GM12865 (cell line): Measurements from ENCODE around the gene EIF2B5.

Source experiments
- DNase-seq: peaks from one replicate; pipeline ENCODE4 v3.0.0; 2010; ENCODE audit warnings: low read depth
- H3K4me3 ChIP-seq: 2 replicates; pipeline ENCODE4 v1.5.1; 2011; ENCODE audit warnings: mild to moderate bottlenecking, low read depth, low read length, control low read depth
- TF ChIP-seq, protein P1 (sequence below): IDR thresholded peaks from 2 replicates; pipeline ENCODE4 v1.5.1; 2011; ENCODE audit warnings: low read length, control low read depth, low read depth, inconsistent platforms; ENCODE audit not compliant: insufficient read depth; ENCODE audit errors: missing control alignments

EIF2B5 gene

DNA sequence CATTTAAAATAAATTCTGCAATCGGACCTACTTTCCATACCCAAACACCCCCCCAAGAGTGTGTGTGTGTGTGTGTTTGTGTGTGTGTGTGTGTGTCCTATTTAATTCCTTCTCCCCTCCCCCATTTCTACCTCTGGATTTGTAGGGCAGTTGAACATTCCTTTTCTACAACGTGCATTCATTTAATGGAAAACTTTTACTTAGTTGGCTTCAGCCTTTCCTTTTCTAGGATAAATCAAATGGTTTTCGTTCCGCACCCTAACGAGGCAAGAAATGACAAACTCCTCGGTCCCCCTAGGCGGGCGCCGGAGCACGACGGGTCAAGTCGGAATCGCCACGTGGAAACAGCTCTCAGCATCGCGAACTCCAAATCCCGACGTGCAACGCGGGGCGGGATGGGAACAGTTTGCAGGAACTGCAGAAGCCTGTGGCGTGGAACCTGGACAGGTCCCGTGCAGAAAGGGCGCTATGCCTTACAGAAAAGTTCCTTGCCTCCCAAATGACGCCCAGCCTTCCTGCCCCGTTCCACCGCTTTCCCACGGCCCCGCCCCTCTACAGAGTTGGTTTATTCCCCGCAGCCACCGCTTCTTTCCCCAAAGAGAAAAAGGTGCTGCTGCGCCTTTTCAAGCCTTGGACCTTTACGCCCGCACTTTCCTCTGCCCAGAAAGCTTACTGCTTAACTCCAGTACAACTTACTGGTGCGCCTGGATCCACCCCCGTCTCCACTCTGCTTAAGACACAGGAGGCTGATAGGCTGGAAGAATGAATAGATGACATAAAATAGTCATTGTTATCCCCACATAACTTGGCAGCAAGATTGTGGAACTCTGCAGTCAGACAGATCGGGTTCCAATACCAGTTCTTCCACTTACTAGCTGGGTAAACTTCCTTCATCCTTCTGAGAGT lies 1.1 kb upstream of the EIF2B5 start:
- peak overlapping the region; percentile 96 for H3K4me3 ChIP-seq
- DNase-seq = peak; percentile 90
- TF ChIP-seq, protein P1, sequence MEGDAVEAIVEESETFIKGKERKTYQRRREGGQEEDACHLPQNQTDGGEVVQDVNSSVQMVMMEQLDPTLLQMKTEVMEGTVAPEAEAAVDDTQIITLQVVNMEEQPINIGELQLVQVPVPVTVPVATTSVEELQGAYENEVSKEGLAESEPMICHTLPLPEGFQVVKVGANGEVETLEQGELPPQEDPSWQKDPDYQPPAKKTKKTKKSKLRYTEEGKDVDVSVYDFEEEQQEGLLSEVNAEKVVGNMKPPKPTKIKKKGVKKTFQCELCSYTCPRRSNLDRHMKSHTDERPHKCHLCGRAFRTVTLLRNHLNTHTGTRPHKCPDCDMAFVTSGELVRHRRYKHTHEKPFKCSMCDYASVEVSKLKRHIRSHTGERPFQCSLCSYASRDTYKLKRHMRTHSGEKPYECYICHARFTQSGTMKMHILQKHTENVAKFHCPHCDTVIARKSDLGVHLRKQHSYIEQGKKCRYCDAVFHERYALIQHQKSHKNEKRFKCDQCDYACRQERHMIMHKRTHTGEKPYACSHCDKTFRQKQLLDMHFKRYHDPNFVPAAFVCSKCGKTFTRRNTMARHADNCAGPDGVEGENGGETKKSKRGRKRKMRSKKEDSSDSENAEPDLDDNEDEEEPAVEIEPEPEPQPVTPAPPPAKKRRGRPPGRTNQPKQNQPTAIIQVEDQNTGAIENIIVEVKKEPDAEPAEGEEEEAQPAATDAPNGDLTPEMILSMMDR = no peak

DNA sequence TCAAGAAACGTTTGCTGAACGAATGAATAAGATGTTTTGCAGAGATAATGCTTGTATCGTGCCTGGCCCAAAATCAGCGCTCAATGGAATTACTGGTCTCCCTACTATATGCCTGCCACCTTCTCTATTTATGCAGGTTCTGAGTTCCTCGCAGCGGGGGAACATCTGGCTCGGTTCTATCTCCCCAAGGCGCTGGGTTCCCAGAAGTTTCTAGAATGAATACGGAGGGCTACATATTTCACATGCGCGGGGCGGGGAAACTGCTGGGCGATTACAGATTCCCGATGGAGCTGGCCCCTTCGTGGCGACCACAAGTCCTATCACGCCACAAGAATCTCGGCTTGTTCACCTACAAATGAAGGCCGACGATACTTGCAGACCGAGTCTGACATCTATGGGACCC lies 411 bp upstream of the EIF2B5 start:
- DNase-seq = peak; percentile 13
- H3K4me3 ChIP-seq = peak overlapping the region; percentile 96
- TF ChIP-seq, protein P1 = no peak

DNA sequence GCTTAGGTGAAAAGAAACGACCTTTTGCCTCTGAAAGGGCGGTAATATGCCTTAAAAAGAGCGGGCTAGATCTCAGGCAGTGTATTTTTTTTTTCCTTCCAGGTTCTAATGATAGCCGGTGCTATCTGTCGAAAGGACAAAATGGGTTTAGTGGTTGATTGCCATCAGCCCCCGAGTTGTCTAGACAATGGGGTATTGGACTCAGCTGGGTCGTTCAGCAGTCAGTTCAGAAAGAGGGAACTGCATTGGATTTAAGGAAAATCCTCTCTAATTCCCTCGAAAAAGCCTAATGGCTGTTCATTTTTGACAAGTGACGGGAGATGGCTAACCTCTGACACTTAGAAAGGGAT lies 728 bp downstream of the EIF2B5 start:
- peak overlapping the region; percentile 96 for H3K4me3 ChIP-seq
- TF ChIP-seq, protein P1 = no peak
- DNase-seq = no peak

DNA sequence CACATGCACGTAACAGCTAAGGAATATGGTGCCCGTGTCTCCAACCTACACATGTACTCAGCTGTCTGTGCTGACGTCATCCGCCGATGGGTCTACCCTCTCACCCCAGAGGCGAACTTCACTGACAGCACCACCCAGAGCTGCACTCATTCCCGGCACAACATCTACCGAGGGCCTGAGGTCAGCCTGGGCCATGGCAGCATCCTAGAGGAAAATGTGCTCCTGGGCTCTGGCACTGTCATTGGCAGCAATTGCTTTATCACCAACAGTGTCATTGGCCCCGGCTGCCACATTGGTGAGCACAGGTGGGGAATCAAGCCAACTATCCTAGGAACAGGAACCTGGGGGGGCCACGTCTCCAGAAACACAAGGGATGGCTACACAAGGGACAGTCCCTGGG lies 5.3 kb downstream of the EIF2B5 start:
- H3K4me3 ChIP-seq = no peak overlapping the region
- TF ChIP-seq, protein P1 = no peak
- no peak for DNase-seq

DNA sequence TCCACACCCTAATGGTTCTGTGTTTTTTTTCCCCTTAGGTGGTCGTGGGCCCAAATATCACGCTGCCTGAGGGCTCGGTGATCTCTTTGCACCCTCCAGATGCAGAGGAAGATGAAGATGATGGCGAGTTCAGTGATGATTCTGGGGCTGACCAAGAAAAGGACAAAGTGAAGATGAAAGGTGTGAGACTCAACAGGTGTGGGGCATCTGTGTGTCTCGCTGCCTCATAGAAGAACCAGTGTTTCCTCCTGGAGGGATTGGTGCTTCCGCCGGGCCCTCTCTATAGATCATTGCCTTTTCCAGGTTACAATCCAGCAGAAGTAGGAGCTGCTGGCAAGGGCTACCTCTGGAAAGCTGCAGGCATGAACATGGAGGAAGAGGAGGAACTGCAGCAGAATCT lies 7.0 kb downstream of the EIF2B5 start:
- DNase-seq = no peak
- TF ChIP-seq, protein P1 = no peak
- H3K4me3 ChIP-seq = no peak overlapping the region

DNA sequence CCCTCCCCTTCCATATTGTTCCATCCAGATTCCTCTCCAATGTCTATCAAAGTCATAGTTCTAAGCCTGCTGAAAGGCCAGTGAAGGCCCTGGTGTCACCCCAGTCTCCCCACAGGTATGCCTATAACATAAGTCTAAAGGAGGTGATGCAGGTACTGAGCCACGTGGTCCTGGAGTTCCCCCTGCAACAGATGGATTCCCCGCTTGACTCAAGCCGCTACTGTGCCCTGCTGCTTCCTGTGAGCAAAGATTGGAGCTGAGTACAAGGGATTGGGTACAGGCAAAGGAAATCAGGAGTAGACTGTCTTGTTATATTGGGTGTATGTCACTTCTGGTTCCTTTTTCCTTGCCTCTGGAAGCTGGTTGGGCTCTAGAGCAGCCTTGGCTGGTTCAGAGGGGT lies 8.2 kb downstream of the EIF2B5 start:
- H3K4me3 ChIP-seq = no peak overlapping the region
- TF ChIP-seq, protein P1 = no peak
- DNase-seq = peak; percentile 32

DNA sequence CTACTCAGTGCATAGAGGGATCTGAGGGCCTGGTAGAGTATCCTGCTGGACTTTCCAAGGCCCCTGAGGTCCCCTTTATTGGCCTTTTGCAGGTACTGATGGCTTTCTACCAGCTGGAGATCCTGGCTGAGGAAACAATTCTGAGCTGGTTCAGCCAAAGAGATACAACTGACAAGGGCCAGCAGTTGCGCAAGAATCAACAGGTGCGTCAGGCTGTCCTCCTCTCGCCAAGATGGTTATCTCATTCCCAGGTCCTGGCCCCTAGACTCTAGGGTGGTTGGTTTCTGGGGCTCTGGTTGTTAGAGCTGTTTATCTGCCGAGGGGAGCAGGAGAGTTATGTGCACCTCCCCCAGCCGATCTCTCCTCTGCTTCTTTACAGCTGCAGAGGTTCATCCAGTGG lies 9.3 kb downstream of the EIF2B5 start:
- no peak for DNase-seq
- no peak overlapping the region for H3K4me3 ChIP-seq
- TF ChIP-seq, protein P1 = no peak
